H9 (cell line): ENCODE results near the gene APLN. TPM values are rescaled to one million over a fixed set of nuclear protein-coding genes. Genes with fewer than 3 reads are reported as not detected.
A peak's percentile ranks its signal among the peaks of the same experiment; 100 is the strongest.

Experiments used
- DNase-seq: peaks from one replicate; pipeline ENCODE4 v3.0.0-alpha.2; 2017
- H2AFZ ChIP-seq: one replicate; pipeline ENCODE4 v1.6.1; 2013; ENCODE audit warnings: mild to moderate bottlenecking, low read length, control low read depth, moderate library complexity
- H2AK5ac ChIP-seq: 2 replicates; pipeline ENCODE4 v1.6.1; 2013; ENCODE audit warnings: low read length, control low read depth, mixed read lengths; ENCODE audit not compliant: insufficient read length
- H2BK120ac ChIP-seq: one replicate; pipeline ENCODE4 v1.6.1; 2013; ENCODE audit warnings: low read depth, mild to moderate bottlenecking, low read length, control low read depth, inconsistent platforms; ENCODE audit not compliant: poor library complexity, severe bottlenecking
- H2BK12ac ChIP-seq: 2 replicates; pipeline ENCODE4 v1.6.1; 2013; ENCODE audit warnings: low read length, control low read depth, mixed read lengths, low read depth; ENCODE audit not compliant: insufficient read length
- H2BK15ac ChIP-seq: 2 replicates; pipeline ENCODE4 v1.6.1; 2013; ENCODE audit warnings: low read depth, low read length, control low read depth
- H2BK20ac ChIP-seq: one replicate; pipeline ENCODE4 v1.6.1; 2013; ENCODE audit warnings: low read depth, mild to moderate bottlenecking, low read length, control low read depth, inconsistent platforms; ENCODE audit not compliant: poor library complexity, severe bottlenecking
- H2BK5ac ChIP-seq: 2 replicates; pipeline ENCODE4 v1.6.1; 2013; ENCODE audit warnings: low read length, control low read depth, mixed read lengths; ENCODE audit not compliant: insufficient read length
- H3K14ac ChIP-seq: 2 replicates; pipeline ENCODE4 v1.6.1; 2013; ENCODE audit warnings: low read length, control low read depth; ENCODE audit not compliant: insufficient read depth
- H3K18ac ChIP-seq: 2 replicates; pipeline ENCODE4 v1.6.1; 2013; ENCODE audit warnings: low read depth, mild to moderate bottlenecking, mixed read lengths, low read length, control low read depth; ENCODE audit not compliant: insufficient read length
- H3K23ac ChIP-seq: 2 replicates; pipeline ENCODE4 v1.6.1; 2013; ENCODE audit warnings: low read length, control low read depth, mixed read lengths, low read depth; ENCODE audit not compliant: insufficient read length
- H3K23me2 ChIP-seq: 2 replicates; pipeline ENCODE4 v1.6.1; 2013; ENCODE audit warnings: low read depth, mild to moderate bottlenecking, mixed read lengths, low read length, control low read depth; ENCODE audit not compliant: insufficient read length, poor library complexity, severe bottlenecking
- H3K27ac ChIP-seq: 2 replicates; pipeline ENCODE4 v1.5.1; 2013; ENCODE audit warnings: low read length, control low read depth, mixed read lengths, low read depth; ENCODE audit not compliant: insufficient read length
- H3K27me3 ChIP-seq: 2 replicates; pipeline ENCODE4 v1.6.1; 2013; ENCODE audit warnings: low read length, control low read depth, inconsistent platforms; ENCODE audit not compliant: insufficient read depth
- H3K4ac ChIP-seq: 2 replicates; pipeline ENCODE4 v1.6.1; 2013; ENCODE audit warnings: low read depth, mild to moderate bottlenecking, control low read depth, inconsistent platforms, low read length, moderate library complexity
- H3K4me1 ChIP-seq: 2 replicates; pipeline ENCODE4 v1.6.1; 2013; ENCODE audit warnings: low read length, control low read depth, inconsistent platforms; ENCODE audit not compliant: insufficient read depth
- H3K4me2 ChIP-seq: 2 replicates; pipeline ENCODE4 v1.6.1; 2013; ENCODE audit warnings: low read length, control low read depth, mixed read lengths; ENCODE audit not compliant: insufficient read length, insufficient read depth
- H3K56ac ChIP-seq: 2 replicates; pipeline ENCODE4 v1.6.1; 2013; ENCODE audit warnings: low read depth, mild to moderate bottlenecking, mixed read lengths, low read length, control low read depth; ENCODE audit not compliant: insufficient read length
- H3K79me1 ChIP-seq: 2 replicates; pipeline ENCODE4 v1.6.1; 2013; ENCODE audit warnings: low read depth, mild to moderate bottlenecking, moderate library complexity, low read length, control low read depth, inconsistent platforms; ENCODE audit not compliant: insufficient read depth, poor library complexity, severe bottlenecking
- H3K79me2 ChIP-seq: 2 replicates; pipeline ENCODE4 v1.6.1; 2013; ENCODE audit warnings: low read length, control low read depth, inconsistent platforms; ENCODE audit not compliant: insufficient read depth
- H3K9ac ChIP-seq: 2 replicates; pipeline ENCODE4 v1.6.1; 2013; ENCODE audit warnings: low read length, control low read depth, mixed read lengths; ENCODE audit not compliant: insufficient read length; ENCODE audit errors: extremely low read depth
- H3K9me3 ChIP-seq: one replicate; pipeline ENCODE4 v1.6.1; 2013; ENCODE audit warnings: low read depth, low read length, inconsistent platforms; ENCODE audit not compliant: control insufficient read depth
- H3T11ph ChIP-seq: one replicate; pipeline ENCODE4 v1.6.1; 2013; ENCODE audit warnings: mild to moderate bottlenecking, low read length, control low read depth, inconsistent platforms
- H4K20me1 ChIP-seq: one replicate; pipeline ENCODE4 v1.6.1; 2013; ENCODE audit not compliant: control insufficient read depth, insufficient read length, insufficient read depth
- H4K5ac ChIP-seq: 2 replicates; pipeline ENCODE4 v1.6.1; 2013; ENCODE audit warnings: low read depth, mild to moderate bottlenecking, mixed read lengths, low read length, control low read depth; ENCODE audit not compliant: insufficient read length
- H4K8ac ChIP-seq: replicated peaks from 2 replicates; pipeline ENCODE4 v1.6.1; 2013; ENCODE audit warnings: low read length, control low read depth, mixed read lengths, low read depth; ENCODE audit not compliant: insufficient read length
- H4K91ac ChIP-seq: 2 replicates; pipeline ENCODE4 v1.6.1; 2013; ENCODE audit warnings: low read depth, mild to moderate bottlenecking, moderate library complexity, mixed read lengths, low read length, control low read depth; ENCODE audit not compliant: insufficient read length
- H3K27ac Mint-ChIP-seq, 3 experiments: 2 replicates in 2 of 3; 3 replicates in 1 of 3; pipeline ENCODE4 v1.8.0; 2020 to 2021; ENCODE audit warnings: mixed read lengths in 3 of 3, mild to moderate bottlenecking in 1 of 3, moderate library complexity in 1 of 3
- H3K27me3 Mint-ChIP-seq: 2 replicates; pipeline ENCODE4 v1.8.0; 2021; ENCODE audit warnings: low read depth, mild to moderate bottlenecking, moderate library complexity, mixed read lengths
- H3K36me3 Mint-ChIP-seq, 3 experiments: 2 replicates in 2 of 3; 3 replicates in 1 of 3; pipeline ENCODE4 v1.8.0; 2020 to 2021; ENCODE audit warnings: low read depth in 3 of 3, mixed read lengths in 3 of 3; ENCODE audit not compliant: insufficient read depth in 1 of 3
- H3K4me1 Mint-ChIP-seq, 2 experiments: 2 replicates each; pipeline ENCODE4 v1.8.0; 2020; ENCODE audit warnings: mixed read lengths in 2 of 2
- H3K4me3 Mint-ChIP-seq, 2 experiments: 2 replicates in 1 of 2; 3 replicates in 1 of 2; pipeline ENCODE4 v1.8.0; 2020 to 2021; ENCODE audit warnings: mild to moderate bottlenecking in 2 of 2, mixed read lengths in 2 of 2, moderate library complexity in 1 of 2
- H3K9me3 Mint-ChIP-seq, 2 experiments: 2 replicates in 1 of 2; 3 replicates in 1 of 2; pipeline ENCODE4 v1.8.0; 2020; ENCODE audit warnings: mild to moderate bottlenecking in 2 of 2, mixed read lengths in 2 of 2, moderate library complexity in 1 of 2
- WGBS: extraction: QIAGEN DNeasy Blood & Tissue Kit; methylation state at CpG from one replicate; pipeline ENCODE4 v1.1.7; 2013; ENCODE audit warnings: missing lambda C conversion rate, low lambda C conversion rate, mixed read lengths; ENCODE audit not compliant: insufficient read length; ENCODE audit errors: extremely low coverage; 5-methylcytosine and 5-hydroxymethylcytosine counted together
- total RNA-seq: library from RNA; stranded (reverse); gene quantifications from 2 replicates; pipeline ENCODE4 v1.2.1, GENCODE V29; 2021
- TF ChIP-seq, protein P1 (sequence below): fragments of 200-600 bp; sonication (generic); conservative IDR thresholded peaks from 3 replicates; pipeline ENCODE4 v1.8.0; 2021; ENCODE audit warnings: antibody characterized with exemption, mild to moderate bottlenecking

APLN gene
- total RNA-seq, 1 experiment from 2014 or later: 0.24 TPM

DNA sequence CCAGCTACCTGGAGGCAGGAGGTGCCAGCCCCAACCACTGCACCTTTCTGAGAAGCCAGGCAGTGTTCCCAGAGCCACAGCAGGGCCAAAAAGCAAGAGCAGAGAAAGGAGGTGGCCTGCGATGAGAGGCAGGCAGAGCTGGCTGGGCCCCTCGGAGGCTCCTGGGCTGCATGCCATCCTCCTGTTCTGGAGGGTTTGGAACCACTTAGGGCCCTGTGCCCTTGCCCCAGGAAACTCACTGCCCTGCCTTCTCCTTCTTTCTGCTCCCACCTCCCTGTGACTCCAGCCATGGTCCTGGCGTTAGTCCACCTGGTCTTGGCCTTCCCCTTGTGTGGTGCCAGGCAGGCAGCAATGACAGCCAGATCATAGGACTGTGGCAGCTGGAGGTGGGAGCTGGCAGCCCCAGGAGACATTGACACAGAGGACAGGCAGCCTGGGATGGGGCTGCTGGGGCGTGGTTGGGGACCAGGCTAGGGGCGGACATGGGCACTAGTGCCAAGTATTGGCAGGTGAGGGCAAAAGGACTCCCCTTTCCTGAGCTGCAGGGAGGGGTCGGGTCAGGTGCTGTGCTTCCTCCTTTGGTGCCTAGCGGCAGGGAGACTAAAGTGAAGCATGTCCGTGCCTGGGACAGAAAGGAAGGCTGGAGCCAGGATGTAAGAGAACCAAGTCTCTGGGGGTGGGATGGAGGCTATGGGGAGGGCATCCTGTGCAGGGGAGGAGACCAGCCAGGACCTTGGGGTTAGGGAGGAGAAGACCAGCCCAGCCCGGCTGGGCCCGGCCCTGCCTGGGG, 1.4 kb downstream of the APLN start:
- Mint-ChIP-seq H3K27me3 (peaks cover 92% of the 10 kb centered on the region), H3K36me3 (peaks cover 0 to 2% (median 1%) of the 10 kb centered on the region in 3 experiments; a peak in 5 of 7 replicates), H3K4me3 (peak overlapping the region; percentile 46 to 78; a peak in 4 of 5 replicates), H3K9me3 (peaks cover 3 to 48% of the 10 kb centered on the region in 2 experiments), H3K27ac (no peak overlapping the region), H3K4me1 (peaks cover 14 to 33% of the 10 kb centered on the region in 2 experiments)
- H2BK120ac ChIP-seq: no peak overlapping the region
- no peak overlapping the region for H4K8ac ChIP-seq
- WGBS: no CpG with 5 or more reads among the region's 10 CpGs
- H3K9ac ChIP-seq: no peak overlapping the region
- TF ChIP-seq, protein P1, sequence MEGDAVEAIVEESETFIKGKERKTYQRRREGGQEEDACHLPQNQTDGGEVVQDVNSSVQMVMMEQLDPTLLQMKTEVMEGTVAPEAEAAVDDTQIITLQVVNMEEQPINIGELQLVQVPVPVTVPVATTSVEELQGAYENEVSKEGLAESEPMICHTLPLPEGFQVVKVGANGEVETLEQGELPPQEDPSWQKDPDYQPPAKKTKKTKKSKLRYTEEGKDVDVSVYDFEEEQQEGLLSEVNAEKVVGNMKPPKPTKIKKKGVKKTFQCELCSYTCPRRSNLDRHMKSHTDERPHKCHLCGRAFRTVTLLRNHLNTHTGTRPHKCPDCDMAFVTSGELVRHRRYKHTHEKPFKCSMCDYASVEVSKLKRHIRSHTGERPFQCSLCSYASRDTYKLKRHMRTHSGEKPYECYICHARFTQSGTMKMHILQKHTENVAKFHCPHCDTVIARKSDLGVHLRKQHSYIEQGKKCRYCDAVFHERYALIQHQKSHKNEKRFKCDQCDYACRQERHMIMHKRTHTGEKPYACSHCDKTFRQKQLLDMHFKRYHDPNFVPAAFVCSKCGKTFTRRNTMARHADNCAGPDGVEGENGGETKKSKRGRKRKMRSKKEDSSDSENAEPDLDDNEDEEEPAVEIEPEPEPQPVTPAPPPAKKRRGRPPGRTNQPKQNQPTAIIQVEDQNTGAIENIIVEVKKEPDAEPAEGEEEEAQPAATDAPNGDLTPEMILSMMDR: no peak
- H3K79me2 ChIP-seq: no peaks in the 10 kb centered on the region
- no peak overlapping the region for H3K56ac ChIP-seq
- H3K14ac ChIP-seq: no peak overlapping the region
- H4K91ac ChIP-seq: no peak overlapping the region
- peaks cover 11% of the 10 kb centered on the region for H3K23me2 ChIP-seq
- no peak overlapping the region for H2BK5ac ChIP-seq
- H3T11ph ChIP-seq: no peak overlapping the region
- peaks cover 34% of the 10 kb centered on the region; the same call in 1 of the 2 replicates for H3K27me3 ChIP-seq
- 0 out of 2 replicates have a peak, but pooled peaks cover 3% of the 10 kb centered on the region for H3K4me1 ChIP-seq
- peak; percentile 19 for DNase-seq
- H4K20me1 ChIP-seq: no peaks in the 10 kb centered on the region
- H2AK5ac ChIP-seq: no peak overlapping the region
- no peak overlapping the region for H2BK20ac ChIP-seq
- no peak overlapping the region for H2BK15ac ChIP-seq
- no peak overlapping the region for H3K4ac ChIP-seq
- no peak overlapping the region for H4K5ac ChIP-seq
- no peak overlapping the region for H3K23ac ChIP-seq
- no peaks in the 10 kb centered on the region for H3K79me1 ChIP-seq
- no peak overlapping the region for H3K27ac ChIP-seq
- peak overlapping the region; percentile 86 for H3K4me2 ChIP-seq
- H2AFZ ChIP-seq: no peak overlapping the region
- H2BK12ac ChIP-seq: no peak overlapping the region
- H3K9me3 ChIP-seq: no peaks in the 10 kb centered on the region
- no peak overlapping the region for H3K18ac ChIP-seq
